Peyer's patch (tissue), 4 donors: ENCODE data around the gene SORBS2.

Experiments
- CTCF ChIP-seq, 6 experiments: fragments of 450-650 bp in 4 of 6; fragments of 200-600 bp in 2 of 6; sonication (generic) in 1 of 6; IDR thresholded peaks; one replicate each; pipeline ENCODE4 v1.5.1; 2017 to 2019; ENCODE audit warnings: antibody characterized with exemption in 6 of 6, mild to moderate bottlenecking in 3 of 6, moderate library complexity in 1 of 6
- POLR2A ChIP-seq, 2 donors: fragments of 450-650 bp; IDR thresholded peaks; one replicate each; pipeline ENCODE4 v1.5.1; 2017; ENCODE audit warnings: antibody characterized with exemption in 2 of 2, mild to moderate bottlenecking in 2 of 2, moderate library complexity in 2 of 2

GRCh38 chr4:185562531-185562930, 249.5 kb downstream of the SORBS2 start:
- TF ChIP-seq POLR2A (IDR thresholded peaks at IDR 0.05): no peak
- no peak for TF ChIP-seq CTCF (IDR thresholded peaks at IDR 0.05)
